NOMO-1 treated with DMSO at 0.1 percent for 48 hours (cell line): ENCODE measurements around the gene FBXO48.
"Not testable (repeated sequence)": the region's sequence is repeated elsewhere in the genome, so short reads cannot be mapped to it uniquely, and the experiment has no call there.

ENCODE experiments used
- DNase-seq: peaks from one replicate; lab custom pipeline; 2025; ENCODE audit not compliant: unreplicated experiment; lab: John Stamatoyannopoulos, UW

FBXO48 gene

GRCh38 chr2:68467077-68467960 lies at the start of gene FBXO48, which contains the start of gene APLF:
TSS of gene FBXO48 (minus strand) at chr2:68467294. CDS start at chr2:68465145, 2,149 bp downstream.
TSS of gene APLF (plus strand) at chr2:68467585. CDS start at chr2:68467732, 147 bp downstream.
- DNase-seq, result peak; percentile 100

GRCh38 chr2:68516051-68516955 lies 49.2 kb upstream of the FBXO48 start:
- DNase-seq, result peak; percentile 36

- no peak for DNase-seq
Measured at GRCh38 chr2:68514316-68514929, 47.3 kb upstream of the FBXO48 start.

GRCh38 chr2:68512966-68513365 lies 45.9 kb upstream of the FBXO48 start:
- DNase-seq, result no peak

- no peak for DNase-seq
Measured at GRCh38 chr2:68512326-68512725, 45.2 kb upstream of the FBXO48 start.

- DNase-seq, result no peak
Measured at GRCh38 chr2:68506170-68506569, 39.1 kb upstream of the FBXO48 start.

- DNase-seq, result no peak
Measured at GRCh38 chr2:68505603-68506159, 38.6 kb upstream of the FBXO48 start.

- no peak for DNase-seq
Measured at GRCh38 chr2:68501768-68502167, 34.7 kb upstream of the FBXO48 start.

- no peak for DNase-seq
Measured at GRCh38 chr2:68500649-68501048, 33.6 kb upstream of the FBXO48 start.

GRCh38 chr2:68499133-68499532 lies 32.0 kb upstream of the FBXO48 start:
- no peak for DNase-seq

- no peak for DNase-seq
Measured at GRCh38 chr2:68491582-68491981, 24.5 kb upstream of the FBXO48 start.

GRCh38 chr2:68489282-68489681 lies 22.2 kb upstream of the FBXO48 start:
- no peak for DNase-seq

- not testable (repeated sequence) for DNase-seq
Measured at GRCh38 chr2:68488605-68489004, 21.5 kb upstream of the FBXO48 start.

- peak; percentile 41 for DNase-seq
Measured at GRCh38 chr2:68487773-68488355, 20.8 kb upstream of the FBXO48 start.

GRCh38 chr2:68483011-68483410 lies 15.9 kb upstream of the FBXO48 start:
- no peak for DNase-seq

- DNase-seq, result no peak
Measured at GRCh38 chr2:68482296-68482820, 15.3 kb upstream of the FBXO48 start.

GRCh38 chr2:68478688-68479087 lies 11.6 kb upstream of the FBXO48 start:
- no peak for DNase-seq

- DNase-seq, result no peak
Measured at GRCh38 chr2:68476454-68476853, 9.4 kb upstream of the FBXO48 start.

GRCh38 chr2:68475576-68475975 lies 8.5 kb upstream of the FBXO48 start:
- no peak for DNase-seq

GRCh38 chr2:68475110-68475509 lies 8.0 kb upstream of the FBXO48 start:
- DNase-seq, result no peak
